ENCODE measurements around the gene ATAD3C.

DNA sequence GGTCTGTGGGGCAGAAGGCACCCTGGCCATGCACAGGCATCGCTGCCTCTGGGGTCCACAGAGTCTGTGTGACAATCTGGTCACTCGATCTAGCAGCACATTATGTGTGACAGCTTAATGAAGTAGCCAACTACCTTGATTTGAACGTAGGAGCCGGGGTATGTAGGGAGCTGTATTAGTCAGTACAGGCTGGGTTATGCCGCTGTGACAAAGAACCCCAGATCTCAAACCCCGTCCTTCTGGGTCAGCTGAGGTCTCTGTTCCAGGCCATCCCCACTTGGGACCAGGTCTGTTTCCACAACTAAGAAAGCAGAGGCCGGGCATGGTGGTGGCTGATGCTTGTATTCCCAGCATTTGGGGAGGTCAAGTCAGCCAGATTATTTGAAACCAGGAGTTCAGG is 13.8 kb downstream of the ATAD3C start:
- TF ChIP-seq TAF1 (IDR thresholded peaks at IDR 0.05; ENCODE audit: borderline replicate concordance, low read depth, low read length) = no peak
- TF ChIP-seq POLR2AphosphoS5 (IDR thresholded peaks at IDR 0.05; ENCODE audit: low read depth, low read length) = no peak
- no peak for TF ChIP-seq POLR2A (IDR thresholded peaks at IDR 0.05; ENCODE audit: low read depth, low read length)

Measured in GM12892 (cell line).